ENCODE data around the gene VAMP8.
"Not testable (repeated sequence)": the region's sequence is repeated elsewhere in the genome, so short reads cannot be mapped to it uniquely, and the experiment has no call there.

Gene VAMP8

GRCh38 chr2:85598594-85599340, 21.4 kb downstream of the VAMP8 start:
- DNase-seq (ENCODE audit: low spot score) = no peak

GRCh38 chr2:85599468-85600234, 22.3 kb downstream of the VAMP8 start:
- no peak for DNase-seq (ENCODE audit: low spot score)

GRCh38 chr2:85600235-85600575, 22.8 kb downstream of the VAMP8 start:
- no peak for DNase-seq (ENCODE audit: low spot score)

- no peak for DNase-seq (ENCODE audit: low spot score)
These were observed 23.8 kb downstream of the VAMP8 start for GRCh38 chr2:85600951-85601770.

- DNase-seq (ENCODE audit: low spot score) = peak; percentile 74
These were observed 24.5 kb downstream of the VAMP8 start for GRCh38 chr2:85601771-85602475.

GRCh38 chr2:85602476-85603234, 25.3 kb downstream of the VAMP8 start, which contains the start of gene TMEM150A:
TSS of gene TMEM150A (minus strand) at chr2:85602698. CDS start at chr2:85601948, 750 bp downstream.
- peak; percentile 94 for DNase-seq (ENCODE audit: low spot score)

- DNase-seq (ENCODE audit: low spot score) = not testable (repeated sequence)
These were observed 26.7 kb downstream of the VAMP8 start for GRCh38 chr2:85604133-85604444.

GRCh38 chr2:85604568-85605339, 27.4 kb downstream of the VAMP8 start:
- DNase-seq (ENCODE audit: low spot score) = no peak

- DNase-seq (ENCODE audit: low spot score) = no peak
These were observed 28.2 kb downstream of the VAMP8 start for GRCh38 chr2:85605406-85606115.

- DNase-seq (ENCODE audit: low spot score) = no peak
These were observed 28.7 kb downstream of the VAMP8 start for GRCh38 chr2:85606116-85606455.

GRCh38 chr2:85607268-85608215, 30.2 kb downstream of the VAMP8 start:
- no peak for DNase-seq (ENCODE audit: low spot score)

- DNase-seq (ENCODE audit: low spot score) = no peak
These were observed 33.9 kb downstream of the VAMP8 start for GRCh38 chr2:85611217-85611704.

- peak; percentile 88 for DNase-seq (ENCODE audit: low spot score)
These were observed 34.6 kb downstream of the VAMP8 start, which contains the start of gene C2orf68 for GRCh38 chr2:85611705-85612587. TSS of gene C2orf68 (minus strand) at chr2:85612066. CDS start at chr2:85611984, 82 bp downstream.

GRCh38 chr2:85613717-85614515, 36.5 kb downstream of the VAMP8 start:
- DNase-seq (ENCODE audit: low spot score) = no peak

GRCh38 chr2:85614757-85615156, 37.4 kb downstream of the VAMP8 start:
- not testable (repeated sequence) for DNase-seq (ENCODE audit: low spot score)

- no peak for DNase-seq (ENCODE audit: low spot score)
These were observed 38.0 kb downstream of the VAMP8 start for GRCh38 chr2:85615413-85615728.

- DNase-seq (ENCODE audit: low spot score) = not testable (repeated sequence)
These were observed 40.3 kb downstream of the VAMP8 start for GRCh38 chr2:85617723-85618122.

All from Ammon's horn (tissue), 1 donor.